Lower leg skin (tissue), 4 donors: ENCODE results near the gene CD28. TPM values are rescaled to one million over a fixed set of nuclear protein-coding genes. Genes with fewer than 3 reads are reported as not detected.

Experiments used
- DNase-seq, 2 donors: peaks; one replicate each; pipeline ENCODE4 v3.0.0-alpha.2; 2019; ENCODE audit warnings: low spot score in 2 of 2
- H3K4me3 ChIP-seq: fragments of 200-600 bp; sonication (generic); 2 replicates; pipeline ENCODE4 v1.5.1; 2017; ENCODE audit warnings: mild to moderate bottlenecking, low read depth; ENCODE audit not compliant: poor library complexity, severe bottlenecking
- POLR2A ChIP-seq, 2 donors: fragments of 450-650 bp; IDR thresholded peaks; one replicate each; pipeline ENCODE4 v1.6.1; 2016 to 2017; ENCODE audit warnings: antibody characterized with exemption in 2 of 2, mild to moderate bottlenecking in 1 of 2, moderate library complexity in 1 of 2
- WGBS, 2 donors: methylation state at CpG; one replicate each; pipeline ENCODE4 v1.1.5; 2018; 5-methylcytosine and 5-hydroxymethylcytosine counted together
- intact Hi-C: fragments of 100-400 bp; cut with DNase I; formaldehyde crosslinking; loops from one replicate; pipeline ENCODE4 v1.15.0; 2023; ENCODE audit warnings: low total_unique reads
- total RNA-seq, 4 donors: library from RNA; depleted of rRNA; stranded (reverse); fragments of >200 nt; gene quantifications; one replicate each; pipeline ENCODE4 v1.1.0, GENCODE V29; 2016
- TF ChIP-seq, protein P1 (sequence below), 3 donors: fragments of 450-650 bp; IDR thresholded peaks; one replicate each; pipeline ENCODE4 v1.5.1; 2016; ENCODE audit warnings: antibody characterized with exemption in 3 of 3, mild to moderate bottlenecking in 3 of 3, moderate library complexity in 2 of 3

Gene CD28
- total RNA-seq, 4 donors from 2014 or later = 0.08 to 0.45 (median 0.31) TPM

DNA sequence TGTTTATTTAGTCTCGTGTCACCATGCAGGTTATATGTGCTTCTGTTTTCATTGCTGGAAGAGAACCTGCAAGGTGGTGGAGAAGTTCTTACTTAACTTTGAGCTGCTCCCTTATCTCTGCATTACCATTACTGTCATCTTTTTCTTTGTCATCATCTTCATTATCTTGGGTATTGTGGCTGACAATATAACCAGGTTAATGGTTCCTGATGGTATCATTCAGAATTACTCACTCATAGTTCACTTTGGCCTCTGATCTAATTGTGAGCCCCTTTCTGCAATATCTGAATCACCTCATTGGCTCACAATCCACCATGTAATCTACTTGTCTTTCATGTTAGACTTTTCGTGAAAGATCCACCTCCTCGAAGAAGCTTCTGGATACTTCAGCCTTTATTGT lies 5.0 kb downstream of the CD28 start:
- DNase-seq = no peak
- intact Hi-C loops = no loop called here
- WGBS, 2 donors = 94 to 96% methylated on average over 3 of the region's 3 CpGs
- H3K4me3 ChIP-seq = no peak overlapping the region
- no peak for TF ChIP-seq POLR2A (IDR thresholded peaks at IDR 0.05)
- TF ChIP-seq, protein P1, sequence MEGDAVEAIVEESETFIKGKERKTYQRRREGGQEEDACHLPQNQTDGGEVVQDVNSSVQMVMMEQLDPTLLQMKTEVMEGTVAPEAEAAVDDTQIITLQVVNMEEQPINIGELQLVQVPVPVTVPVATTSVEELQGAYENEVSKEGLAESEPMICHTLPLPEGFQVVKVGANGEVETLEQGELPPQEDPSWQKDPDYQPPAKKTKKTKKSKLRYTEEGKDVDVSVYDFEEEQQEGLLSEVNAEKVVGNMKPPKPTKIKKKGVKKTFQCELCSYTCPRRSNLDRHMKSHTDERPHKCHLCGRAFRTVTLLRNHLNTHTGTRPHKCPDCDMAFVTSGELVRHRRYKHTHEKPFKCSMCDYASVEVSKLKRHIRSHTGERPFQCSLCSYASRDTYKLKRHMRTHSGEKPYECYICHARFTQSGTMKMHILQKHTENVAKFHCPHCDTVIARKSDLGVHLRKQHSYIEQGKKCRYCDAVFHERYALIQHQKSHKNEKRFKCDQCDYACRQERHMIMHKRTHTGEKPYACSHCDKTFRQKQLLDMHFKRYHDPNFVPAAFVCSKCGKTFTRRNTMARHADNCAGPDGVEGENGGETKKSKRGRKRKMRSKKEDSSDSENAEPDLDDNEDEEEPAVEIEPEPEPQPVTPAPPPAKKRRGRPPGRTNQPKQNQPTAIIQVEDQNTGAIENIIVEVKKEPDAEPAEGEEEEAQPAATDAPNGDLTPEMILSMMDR (IDR thresholded peaks at IDR 0.05) = no peak

DNA sequence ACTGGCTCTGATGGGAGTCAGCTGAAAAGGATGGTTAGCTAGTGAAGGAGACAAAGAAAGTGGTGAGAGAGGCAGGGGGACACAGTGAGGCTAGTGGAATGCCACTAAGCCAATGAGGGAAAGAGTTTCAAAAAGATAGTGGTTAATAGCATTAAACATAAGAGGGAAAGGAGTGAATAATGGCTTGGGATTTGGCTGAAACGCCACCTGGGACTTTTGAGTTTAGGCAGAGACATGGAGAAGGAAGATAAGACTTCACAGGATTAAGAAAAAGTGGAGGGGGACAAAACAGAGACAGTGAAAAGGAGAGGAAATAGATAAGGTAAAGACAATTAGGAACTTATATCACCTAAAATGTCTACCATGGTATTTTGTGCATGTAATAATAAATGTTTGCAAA lies 6.9 kb downstream of the CD28 start:
- no peak overlapping the region for H3K4me3 ChIP-seq
- TF ChIP-seq, protein P1 (IDR thresholded peaks at IDR 0.05) = no peak
- intact Hi-C loops = no loop called here
- DNase-seq = no peak
- 93 to 97% methylated on average over 1 of the region's 1 CpG for WGBS, 2 donors

DNA sequence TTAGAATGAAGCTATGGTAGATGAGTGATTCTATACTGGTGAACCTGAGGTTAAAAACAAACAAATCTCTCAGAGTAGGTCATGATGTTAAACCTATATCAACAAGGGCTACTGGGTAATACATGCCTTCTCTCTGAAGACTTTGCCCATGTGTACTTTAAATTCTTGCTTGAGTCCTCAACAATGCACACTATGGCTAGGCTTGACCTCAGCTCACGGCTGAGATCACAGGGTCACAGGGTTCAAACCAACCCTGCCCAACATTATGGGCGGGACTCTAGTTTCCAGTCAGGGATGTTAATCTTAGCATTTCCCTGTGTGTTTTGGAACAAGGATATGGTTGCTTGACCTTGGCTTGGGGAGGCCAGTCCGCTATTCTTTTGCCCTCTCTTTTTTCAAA lies 7.7 kb downstream of the CD28 start:
- TF ChIP-seq POLR2A (IDR thresholded peaks at IDR 0.05) = no peak
- TF ChIP-seq, protein P1 (IDR thresholded peaks at IDR 0.05) = no peak
- intact Hi-C loops = no loop called here
- H3K4me3 ChIP-seq = no peak overlapping the region
- WGBS, 2 donors = 79 to 84% methylated on average over 3 of the region's 3 CpGs
- no peak for DNase-seq

DNA sequence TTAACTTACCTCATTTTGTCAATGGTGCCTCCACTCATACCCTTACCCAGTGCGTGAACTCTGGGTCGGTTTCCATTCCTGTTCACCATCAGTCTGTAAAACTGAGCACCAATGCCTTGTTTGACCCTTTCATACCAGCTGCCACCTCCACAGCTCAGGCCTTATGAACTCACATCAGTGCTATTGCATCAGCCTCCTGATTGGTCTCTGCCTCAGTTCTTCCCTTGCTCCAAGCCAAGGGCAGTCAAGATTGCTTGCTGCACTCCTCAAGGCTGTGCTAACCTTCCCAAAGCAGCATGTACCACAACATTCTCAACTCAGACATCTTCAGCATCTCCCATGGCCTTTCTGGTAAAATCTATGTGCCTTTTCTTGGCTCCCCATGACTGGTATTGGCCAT lies 9.3 kb downstream of the CD28 start:
- WGBS, 2 donors = 95 to 96% methylated on average over 2 of the region's 2 CpGs
- intact Hi-C loops = no loop called here
- no peak for DNase-seq
- TF ChIP-seq, protein P1 (IDR thresholded peaks at IDR 0.05) = no peak
- TF ChIP-seq POLR2A (IDR thresholded peaks at IDR 0.05) = no peak
- no peak overlapping the region for H3K4me3 ChIP-seq

DNA sequence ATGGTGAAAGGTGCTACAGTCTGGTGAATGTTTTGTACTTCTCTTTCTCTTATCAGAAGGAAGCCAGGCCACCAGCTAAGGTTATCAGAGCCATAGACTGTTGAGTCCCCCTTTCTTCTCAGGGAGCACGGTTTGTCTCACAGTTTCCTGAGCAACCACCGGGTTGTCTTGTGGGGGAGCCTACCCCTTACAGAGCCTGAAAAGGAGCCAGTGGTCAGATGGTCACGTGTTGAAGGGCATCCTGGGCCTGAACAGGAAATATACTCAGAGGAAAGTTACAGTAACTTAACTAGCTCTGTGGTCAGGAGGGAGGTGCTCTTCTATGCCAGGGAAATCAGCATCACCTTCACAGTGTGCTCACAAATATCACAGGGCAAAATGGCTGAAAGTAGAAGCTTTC lies 11.6 kb downstream of the CD28 start:
- TF ChIP-seq, protein P1 (IDR thresholded peaks at IDR 0.05) = no peak
- no peak for TF ChIP-seq POLR2A (IDR thresholded peaks at IDR 0.05)
- 72 to 77% methylated on average over 3 of the region's 3 CpGs for WGBS, 2 donors
- H3K4me3 ChIP-seq = no peak overlapping the region
- intact Hi-C loops = no loop called here
- no peak for DNase-seq
